Ishikawa (cell line): ENCODE results near the gene ANGPT4.

Source experiments
- CEBPB ChIP-seq: IDR thresholded peaks from 2 replicates; pipeline ENCODE4 v1.6.1; 2012
- CREB1 ChIP-seq: IDR thresholded peaks from 2 replicates; pipeline ENCODE4 v1.6.1; 2012; ENCODE audit warnings: low read depth
- EGR1 ChIP-seq: IDR thresholded peaks from 2 replicates; pipeline ENCODE4 v1.6.1; 2012
- EP300 ChIP-seq: IDR thresholded peaks from 2 replicates; pipeline ENCODE4 v1.6.1; 2012; ENCODE audit warnings: borderline replicate concordance
- FOXM1 ChIP-seq: IDR thresholded peaks from 2 replicates; pipeline ENCODE4 v1.6.1; 2012; ENCODE audit warnings: low read depth, borderline replicate concordance
- MAX ChIP-seq: IDR thresholded peaks from 2 replicates; pipeline ENCODE4 v1.6.1; 2012
- NFIC ChIP-seq: IDR thresholded peaks from 2 replicates; pipeline ENCODE4 v1.6.1; 2012
- RAD21 ChIP-seq: IDR thresholded peaks from 2 replicates; pipeline ENCODE4 v1.6.1; 2012; ENCODE audit warnings: low read depth
- REST ChIP-seq: IDR thresholded peaks from 2 replicates; pipeline ENCODE4 v1.6.1; 2012; ENCODE audit warnings: low read depth, mild to moderate bottlenecking
- TAF1 ChIP-seq: IDR thresholded peaks from 2 replicates; pipeline ENCODE4 v1.6.1; 2012; ENCODE audit warnings: low read depth, mild to moderate bottlenecking
- TCF12 ChIP-seq: IDR thresholded peaks from 2 replicates; pipeline ENCODE4 v1.6.1; 2012; ENCODE audit warnings: low read depth
- TEAD4 ChIP-seq: IDR thresholded peaks from 2 replicates; pipeline ENCODE4 v1.6.1; 2012
- USF1 ChIP-seq: IDR thresholded peaks from 2 replicates; pipeline ENCODE4 v1.6.1; 2012
- YY1 ChIP-seq: IDR thresholded peaks from 2 replicates; pipeline ENCODE4 v1.6.1; 2012; ENCODE audit warnings: low read depth
- ZBTB7A ChIP-seq: IDR thresholded peaks from 2 replicates; pipeline ENCODE4 v1.6.1; 2012; ENCODE audit warnings: low read depth

ANGPT4 gene

GRCh38 chr20:831956-832355 lies 84.2 kb downstream of the ANGPT4 start:
- no peak for TF ChIP-seq MAX
- TF ChIP-seq EP300: no peak
- no peak for TF ChIP-seq TCF12
- no peak for TF ChIP-seq NFIC
- TF ChIP-seq CEBPB: no peak
- no peak for TF ChIP-seq RAD21
- TF ChIP-seq USF1: no peak
- TF ChIP-seq FOXM1: no peak
- no peak for TF ChIP-seq ZBTB7A
- no peak for TF ChIP-seq TAF1
- TF ChIP-seq CREB1: no peak
- no peak for TF ChIP-seq EGR1
- TF ChIP-seq TEAD4: no peak
- TF ChIP-seq YY1: no peak
- TF ChIP-seq REST: no peak

GRCh38 chr20:831251-831650 lies 84.9 kb downstream of the ANGPT4 start:
- TF ChIP-seq TEAD4: no peak
- TF ChIP-seq REST: no peak
- TF ChIP-seq NFIC: no peak
- TF ChIP-seq EP300: no peak
- TF ChIP-seq FOXM1: no peak
- TF ChIP-seq RAD21: no peak
- no peak for TF ChIP-seq ZBTB7A
- no peak for TF ChIP-seq MAX
- TF ChIP-seq CREB1: no peak
- TF ChIP-seq TCF12: no peak
- TF ChIP-seq TAF1: no peak
- no peak for TF ChIP-seq EGR1
- no peak for TF ChIP-seq CEBPB
- no peak for TF ChIP-seq USF1
- TF ChIP-seq YY1: no peak

GRCh38 chr20:830011-830521 lies 86.1 kb downstream of the ANGPT4 start:
- no peak for TF ChIP-seq TEAD4
- TF ChIP-seq EP300: no peak
- no peak for TF ChIP-seq YY1
- TF ChIP-seq NFIC: no peak
- TF ChIP-seq TAF1: no peak
- no peak for TF ChIP-seq RAD21
- TF ChIP-seq MAX: no peak
- TF ChIP-seq CEBPB: no peak
- no peak for TF ChIP-seq REST
- no peak for TF ChIP-seq TCF12
- no peak for TF ChIP-seq EGR1
- no peak for TF ChIP-seq CREB1
- no peak for TF ChIP-seq ZBTB7A
- TF ChIP-seq USF1: no peak
- TF ChIP-seq FOXM1: no peak

GRCh38 chr20:829551-829950 lies 86.6 kb downstream of the ANGPT4 start:
- TF ChIP-seq EGR1 (no peak), TCF12 (no peak), MAX (no peak), NFIC (no peak), CEBPB (no peak), USF1 (no peak), ZBTB7A (no peak), REST (no peak), FOXM1 (no peak), TEAD4 (no peak), TAF1 (no peak), EP300 (no peak), CREB1 (no peak), RAD21 (no peak)
